Natural killer cell (primary cell): ENCODE results near the gene TXLNA. TPM values are rescaled to one million over a fixed set of nuclear protein-coding genes. Genes with fewer than 3 reads are reported as not detected.

ENCODE experiments used
- ATAC-seq, 3 donors: fragments of 150-1000 bp in 2 of 3; fragments of 200-7000 bp in 1 of 3; cut with Tn5 transposase; 1 replicate in 1 of 3; 2 replicates in 2 of 3; pipeline ENCODE4 v1.10.0; 2021; ENCODE audit warnings: mild to moderate bottlenecking in 2 of 3, moderate library complexity in 2 of 3
- DNase-seq, 2 donors: peaks; one replicate each; pipeline versions ENCODE4 v3.0.0 to v3.0.0-alpha.2; 2013 to 2021; ENCODE audit warnings: mixed read lengths in 1 of 2
- H3K27ac ChIP-seq: one replicate; pipeline ENCODE4 v1.5.1; 2013; ENCODE audit warnings: mild to moderate bottlenecking, low read length
- H3K27me3 ChIP-seq: one replicate; pipeline ENCODE4 v1.6.1; 2013; ENCODE audit warnings: low read length; ENCODE audit not compliant: control insufficient read depth, insufficient read depth
- H3K36me3 ChIP-seq: one replicate; pipeline ENCODE4 v1.6.1; 2013; ENCODE audit warnings: low read length; ENCODE audit not compliant: control insufficient read depth, insufficient read depth
- H3K4me1 ChIP-seq: one replicate; pipeline ENCODE4 v1.6.1; 2013; ENCODE audit warnings: low read length; ENCODE audit not compliant: control insufficient read depth, insufficient read depth
- H3K4me3 ChIP-seq: one replicate; pipeline ENCODE4 v1.5.1; 2013; ENCODE audit warnings: low read length
- H3K9me3 ChIP-seq: one replicate; pipeline ENCODE4 v1.6.1; 2013; ENCODE audit warnings: low read length; ENCODE audit not compliant: control insufficient read depth, insufficient read depth
- H3K27ac Mint-ChIP-seq, 2 donors: one replicate each; pipeline ENCODE4 v1.8.0; 2022; ENCODE audit warnings: mild to moderate bottlenecking in 2 of 2, mixed read lengths in 2 of 2, moderate library complexity in 1 of 2
- H3K27me3 Mint-ChIP-seq, 2 donors: one replicate each; pipeline ENCODE4 v1.8.0; 2022; ENCODE audit warnings: low read depth in 2 of 2, mixed read lengths in 2 of 2
- H3K36me3 Mint-ChIP-seq: one replicate; pipeline ENCODE4 v1.8.0; 2022; ENCODE audit warnings: mixed read lengths
- H3K4me1 Mint-ChIP-seq, 2 donors: one replicate each; pipeline ENCODE4 v1.8.0; 2022; ENCODE audit warnings: mixed read lengths in 2 of 2
- H3K4me3 Mint-ChIP-seq: one replicate; pipeline ENCODE4 v1.8.0; 2022; ENCODE audit warnings: mild to moderate bottlenecking, moderate library complexity, mixed read lengths
- H3K9me3 Mint-ChIP-seq, 2 donors: one replicate each; pipeline ENCODE4 v1.8.0; 2022; ENCODE audit warnings: mixed read lengths in 2 of 2
- WGBS: methylation state at CpG from one replicate; pipeline ENCODE4 v1.1.7; 2013; ENCODE audit warnings: missing lambda C conversion rate; ENCODE audit not compliant: insufficient coverage; 5-methylcytosine and 5-hydroxymethylcytosine counted together
- intact Hi-C: fragments of 100-400 bp; cut with micrococcal nuclease; formaldehyde crosslinking; loops from one replicate; pipeline ENCODE4 v1.14.2; 2022
- total RNA-seq, 4 donors: library from RNA; stranded (reverse); fragments of 120-200 nt in 1 of 4; gene quantifications; one replicate each; pipeline versions ENCODE4 v1.2.3 to v1.2.4, GENCODE V29; 2013 to 2022
- TF ChIP-seq, protein P1 (sequence below): fragments of 200-600 bp; IDR thresholded peaks from one replicate; pipeline ENCODE4 v1.8.0; 2022; ENCODE audit warnings: antibody characterized with exemption

Gene TXLNA
- total RNA-seq, 3 donors from 2014 or later (not counting 1 experiment from before 2014, with no cell fraction given): 26.0 to 36.0 (median 33.3) TPM

DNA sequence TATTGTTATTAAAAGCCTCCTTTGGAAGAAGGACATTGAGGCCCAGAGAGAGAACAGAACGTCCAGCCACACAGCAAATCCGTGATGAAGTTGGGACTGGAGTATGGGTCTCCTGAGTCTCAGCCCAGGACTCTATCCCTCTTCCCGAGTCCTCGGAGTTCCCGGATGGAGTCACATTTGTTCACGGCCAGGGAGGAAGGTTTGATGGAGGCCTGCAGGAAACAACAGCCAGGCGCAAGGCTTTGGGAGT, 357 bp upstream of the TXLNA start:
- intact Hi-C loops: loop anchor here (1.0 to 5.0 kb wide), 3 partner anchors 22 to 72 kb away; partner anchors contain the start of genes EIF3I, KPNA6 and TMEM234
- DNase-seq: no peak
- 36% methylated on average over 7 of the region's 7 CpGs for WGBS
- H3K27ac ChIP-seq: peak overlapping the region; percentile 80
- peak overlapping the region; percentile 95 for H3K4me3 Mint-ChIP-seq
- ATAC-seq: no peak
- H3K9me3 Mint-ChIP-seq: no peaks in the 10 kb centered on the region
- H3K27me3 ChIP-seq: no peaks in the 10 kb centered on the region
- no peaks in the 10 kb centered on the region for H3K27me3 Mint-ChIP-seq
- peak overlapping the region; percentile 70 for H3K4me3 ChIP-seq
- peaks cover 28% of the 10 kb centered on the region for H3K4me1 ChIP-seq
- no peaks in the 10 kb centered on the region for H3K9me3 ChIP-seq
- peaks cover 35 to 38% of the 10 kb centered on the region in 2 donors for H3K4me1 Mint-ChIP-seq
- TF ChIP-seq, protein P1, sequence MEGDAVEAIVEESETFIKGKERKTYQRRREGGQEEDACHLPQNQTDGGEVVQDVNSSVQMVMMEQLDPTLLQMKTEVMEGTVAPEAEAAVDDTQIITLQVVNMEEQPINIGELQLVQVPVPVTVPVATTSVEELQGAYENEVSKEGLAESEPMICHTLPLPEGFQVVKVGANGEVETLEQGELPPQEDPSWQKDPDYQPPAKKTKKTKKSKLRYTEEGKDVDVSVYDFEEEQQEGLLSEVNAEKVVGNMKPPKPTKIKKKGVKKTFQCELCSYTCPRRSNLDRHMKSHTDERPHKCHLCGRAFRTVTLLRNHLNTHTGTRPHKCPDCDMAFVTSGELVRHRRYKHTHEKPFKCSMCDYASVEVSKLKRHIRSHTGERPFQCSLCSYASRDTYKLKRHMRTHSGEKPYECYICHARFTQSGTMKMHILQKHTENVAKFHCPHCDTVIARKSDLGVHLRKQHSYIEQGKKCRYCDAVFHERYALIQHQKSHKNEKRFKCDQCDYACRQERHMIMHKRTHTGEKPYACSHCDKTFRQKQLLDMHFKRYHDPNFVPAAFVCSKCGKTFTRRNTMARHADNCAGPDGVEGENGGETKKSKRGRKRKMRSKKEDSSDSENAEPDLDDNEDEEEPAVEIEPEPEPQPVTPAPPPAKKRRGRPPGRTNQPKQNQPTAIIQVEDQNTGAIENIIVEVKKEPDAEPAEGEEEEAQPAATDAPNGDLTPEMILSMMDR: no peak
- no peaks in the 10 kb centered on the region for H3K36me3 Mint-ChIP-seq
- peaks cover 2% of the 10 kb centered on the region for H3K36me3 ChIP-seq
- peak overlapping the region; percentile 95 to 98 for H3K27ac Mint-ChIP-seq

GRCh38 chr1:32180186-32181060, 948 bp downstream of the TXLNA start:
- no peaks in the 10 kb centered on the region for H3K27me3 ChIP-seq
- H3K27ac ChIP-seq: peak overlapping the region; percentile 80
- intact Hi-C loops: no loop called here
- H3K4me3 ChIP-seq: peak overlapping the region; percentile 70
- H3K4me1 ChIP-seq: peaks cover 28% of the 10 kb centered on the region
- TF ChIP-seq, protein P1: no peak
- no peaks in the 10 kb centered on the region for H3K27me3 Mint-ChIP-seq
- H3K9me3 ChIP-seq: no peaks in the 10 kb centered on the region
- H3K9me3 Mint-ChIP-seq: no peaks in the 10 kb centered on the region
- peak overlapping the region; percentile 95 for H3K4me3 Mint-ChIP-seq
- DNase-seq: peak; percentile 26 to 48
- peaks cover 40 to 49% of the 10 kb centered on the region in 2 donors for H3K4me1 Mint-ChIP-seq
- 8% methylated on average over 35 of the region's 36 CpGs for WGBS
- peaks cover 13% of the 10 kb centered on the region for H3K36me3 ChIP-seq
- ATAC-seq: peak in 2 of 3 donors; percentile 10 to 18
- peak overlapping the region; percentile 95 to 98 for H3K27ac Mint-ChIP-seq
- H3K36me3 Mint-ChIP-seq: no peaks in the 10 kb centered on the region

- Mint-ChIP-seq H3K4me1 (peaks cover 43 to 52% of the 10 kb centered on the region in 2 donors), H3K27me3 (no peaks in the 10 kb centered on the region), H3K27ac (peak overlapping the region; percentile 95 to 98), H3K36me3 (no peaks in the 10 kb centered on the region), H3K9me3 (no peaks in the 10 kb centered on the region), H3K4me3 (peak overlapping the region; percentile 95)
- ATAC-seq: no peak
- no peaks in the 10 kb centered on the region for H3K9me3 ChIP-seq
- peaks cover 28% of the 10 kb centered on the region for H3K4me1 ChIP-seq
- DNase-seq: no peak
- WGBS: 82% methylated on average over 9 of the region's 9 CpGs
- TF ChIP-seq, protein P1: no peak
- H3K27me3 ChIP-seq: no peaks in the 10 kb centered on the region
- no peak overlapping the region for H3K27ac ChIP-seq
- intact Hi-C loops: no loop called here
- H3K36me3 ChIP-seq: peaks cover 14% of the 10 kb centered on the region
- H3K4me3 ChIP-seq: no peak overlapping the region
These were observed 1.6 kb downstream of the TXLNA start for GRCh38 chr1:32181065-32181464.
